C4-2B (cell line): Measurements from ENCODE around the gene DDX3X.

Experiments used
- CTCF ChIP-seq: fragments of 450-650 bp; conservative IDR thresholded peaks from 2 replicates; pipeline ENCODE4 v1.5.1; 2017; ENCODE audit warnings: mild to moderate bottlenecking
- ZFX ChIP-seq: fragments of 450-650 bp; IDR thresholded peaks from 2 replicates; pipeline ENCODE4 v1.6.1; 2017

GRCh38 chrX:41377624-41378023, 43.7 kb downstream of the DDX3X start:
- TF ChIP-seq CTCF (no peak), ZFX (no peak)
